PFSK-1 (cell line): ENCODE results near the gene SYNDIG1L.

Experiments used
- FOXP2 ChIP-seq: optimal IDR thresholded peaks from 2 replicates; pipeline ENCODE3; 2011; ENCODE audit warnings: borderline replicate concordance, control low read depth, inconsistent platforms; ENCODE audit not compliant: insufficient read depth; ENCODE audit errors: extremely low read length, extremely low read depth
- POLR2AphosphoS5 ChIP-seq: IDR thresholded peaks from 2 replicates; pipeline ENCODE4 v1.6.1; 2012; ENCODE audit warnings: low read depth, mild to moderate bottlenecking, control low read depth, low read length, moderate library complexity
- SIN3A ChIP-seq: IDR thresholded peaks from 2 replicates; pipeline ENCODE4 v1.6.1; 2012; ENCODE audit warnings: mild to moderate bottlenecking, low read length, moderate library complexity, borderline replicate concordance; ENCODE audit not compliant: insufficient read depth
- TAF1 ChIP-seq: IDR thresholded peaks from 2 replicates; pipeline ENCODE4 v1.6.1; 2012; ENCODE audit warnings: low read length, control low read depth, borderline replicate concordance; ENCODE audit not compliant: insufficient read depth
- TF ChIP-seq, protein P1 (sequence below), 2 experiments: IDR thresholded peaks; 2 replicates each; pipeline versions ENCODE4 v1.6.1 to v1.8.0; 2011 to 2012; ENCODE audit warnings: low read depth in 2 of 2, low read length in 2 of 2, control low read depth in 1 of 2, inconsistent platforms in 1 of 2, mild to moderate bottlenecking in 1 of 2, moderate library complexity in 1 of 2; ENCODE audit not compliant: insufficient read depth in 1 of 2

The SYNDIG1L gene

DNA sequence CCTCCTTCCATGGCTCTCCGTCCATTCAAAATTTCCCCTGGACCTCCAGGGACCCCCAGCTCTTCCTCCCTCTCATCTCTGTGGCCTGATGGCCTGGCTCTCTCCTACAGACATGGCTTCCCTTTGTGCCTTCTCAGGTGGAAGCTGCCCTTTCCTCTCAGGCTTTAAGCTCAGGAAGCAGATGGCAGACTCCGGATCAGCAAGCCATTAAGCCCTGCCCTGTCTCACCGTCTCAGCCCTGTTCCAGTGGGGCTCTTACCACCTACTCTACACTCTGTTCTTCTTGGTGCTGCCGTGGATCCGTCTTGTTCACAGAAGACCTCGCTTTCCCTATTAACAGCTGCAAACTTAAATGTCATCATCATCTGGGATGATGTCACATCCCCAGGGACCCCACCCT, 34.0 kb upstream of the SYNDIG1L start:
- TF ChIP-seq POLR2AphosphoS5 = no peak
- TF ChIP-seq TAF1 = no peak
- no peak for TF ChIP-seq FOXP2
- TF ChIP-seq SIN3A = no peak
- TF ChIP-seq, protein P1, sequence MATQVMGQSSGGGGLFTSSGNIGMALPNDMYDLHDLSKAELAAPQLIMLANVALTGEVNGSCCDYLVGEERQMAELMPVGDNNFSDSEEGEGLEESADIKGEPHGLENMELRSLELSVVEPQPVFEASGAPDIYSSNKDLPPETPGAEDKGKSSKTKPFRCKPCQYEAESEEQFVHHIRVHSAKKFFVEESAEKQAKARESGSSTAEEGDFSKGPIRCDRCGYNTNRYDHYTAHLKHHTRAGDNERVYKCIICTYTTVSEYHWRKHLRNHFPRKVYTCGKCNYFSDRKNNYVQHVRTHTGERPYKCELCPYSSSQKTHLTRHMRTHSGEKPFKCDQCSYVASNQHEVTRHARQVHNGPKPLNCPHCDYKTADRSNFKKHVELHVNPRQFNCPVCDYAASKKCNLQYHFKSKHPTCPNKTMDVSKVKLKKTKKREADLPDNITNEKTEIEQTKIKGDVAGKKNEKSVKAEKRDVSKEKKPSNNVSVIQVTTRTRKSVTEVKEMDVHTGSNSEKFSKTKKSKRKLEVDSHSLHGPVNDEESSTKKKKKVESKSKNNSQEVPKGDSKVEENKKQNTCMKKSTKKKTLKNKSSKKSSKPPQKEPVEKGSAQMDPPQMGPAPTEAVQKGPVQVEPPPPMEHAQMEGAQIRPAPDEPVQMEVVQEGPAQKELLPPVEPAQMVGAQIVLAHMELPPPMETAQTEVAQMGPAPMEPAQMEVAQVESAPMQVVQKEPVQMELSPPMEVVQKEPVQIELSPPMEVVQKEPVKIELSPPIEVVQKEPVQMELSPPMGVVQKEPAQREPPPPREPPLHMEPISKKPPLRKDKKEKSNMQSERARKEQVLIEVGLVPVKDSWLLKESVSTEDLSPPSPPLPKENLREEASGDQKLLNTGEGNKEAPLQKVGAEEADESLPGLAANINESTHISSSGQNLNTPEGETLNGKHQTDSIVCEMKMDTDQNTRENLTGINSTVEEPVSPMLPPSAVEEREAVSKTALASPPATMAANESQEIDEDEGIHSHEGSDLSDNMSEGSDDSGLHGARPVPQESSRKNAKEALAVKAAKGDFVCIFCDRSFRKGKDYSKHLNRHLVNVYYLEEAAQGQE (IDR thresholded peaks at IDR 0.05; ENCODE audit: insufficient read depth in 1 of 2, low read depth in 2 of 2, low read length in 2 of 2) = no peak

DNA sequence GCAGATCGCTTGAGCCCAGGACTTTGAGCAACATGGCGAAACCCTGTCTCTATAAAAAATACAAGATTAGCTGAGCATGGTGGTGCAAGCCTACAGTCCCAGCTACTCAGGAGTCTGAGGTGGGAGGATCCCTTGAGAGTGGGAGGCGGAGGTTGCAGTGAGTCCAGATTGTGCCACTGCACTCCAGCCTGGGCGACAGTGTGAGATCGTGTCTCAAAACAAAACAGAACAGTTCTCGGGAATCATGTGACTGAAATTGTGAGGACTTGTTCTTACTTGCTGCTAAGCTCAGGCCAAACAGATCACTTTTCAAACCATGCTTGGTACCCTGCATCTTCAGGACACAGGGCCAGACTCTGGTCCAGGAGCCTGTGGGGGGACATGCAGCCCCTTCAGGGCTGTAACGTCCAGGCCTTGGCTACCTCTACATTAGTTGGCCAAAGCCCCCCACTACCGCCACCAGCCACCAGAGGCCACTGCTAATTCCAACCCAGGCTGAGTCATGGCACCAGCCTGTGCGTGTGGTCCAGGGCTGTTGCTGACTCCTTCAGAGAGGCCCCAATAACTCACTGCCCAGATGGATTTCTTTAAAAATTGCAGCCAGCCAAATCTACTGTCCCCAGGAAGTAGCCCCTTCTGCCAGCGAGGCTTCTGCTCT, 33.4 kb upstream of the SYNDIG1L start:
- TF ChIP-seq SIN3A = no peak
- no peak for TF ChIP-seq TAF1
- no peak for TF ChIP-seq FOXP2
- TF ChIP-seq, protein P1 (IDR thresholded peaks at IDR 0.05; ENCODE audit: insufficient read depth in 1 of 2, low read depth in 2 of 2, low read length in 2 of 2) = no peak
- no peak for TF ChIP-seq POLR2AphosphoS5

DNA sequence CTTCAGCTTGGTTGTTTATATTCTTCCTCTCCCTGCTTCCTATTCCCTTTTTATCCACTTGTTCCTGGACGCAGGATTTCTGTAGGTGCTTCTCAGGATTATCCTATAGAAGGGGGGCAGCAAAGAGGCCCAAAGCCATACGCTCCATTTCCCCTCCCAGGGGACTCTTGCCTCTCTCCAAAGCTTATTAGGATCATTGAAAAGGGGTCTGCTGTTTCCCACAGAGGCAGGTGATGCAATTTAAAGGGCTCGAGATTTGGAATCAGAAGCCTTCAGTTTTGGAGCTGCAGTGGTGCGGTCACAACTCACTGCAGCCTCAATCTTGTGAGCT, 31.5 kb upstream of the SYNDIG1L start:
- TF ChIP-seq SIN3A (no peak), TAF1 (no peak), POLR2AphosphoS5 (no peak), FOXP2 (no peak)
- TF ChIP-seq, protein P1 (IDR thresholded peaks at IDR 0.05; ENCODE audit: insufficient read depth in 1 of 2, low read depth in 2 of 2, low read length in 2 of 2) = no peak

DNA sequence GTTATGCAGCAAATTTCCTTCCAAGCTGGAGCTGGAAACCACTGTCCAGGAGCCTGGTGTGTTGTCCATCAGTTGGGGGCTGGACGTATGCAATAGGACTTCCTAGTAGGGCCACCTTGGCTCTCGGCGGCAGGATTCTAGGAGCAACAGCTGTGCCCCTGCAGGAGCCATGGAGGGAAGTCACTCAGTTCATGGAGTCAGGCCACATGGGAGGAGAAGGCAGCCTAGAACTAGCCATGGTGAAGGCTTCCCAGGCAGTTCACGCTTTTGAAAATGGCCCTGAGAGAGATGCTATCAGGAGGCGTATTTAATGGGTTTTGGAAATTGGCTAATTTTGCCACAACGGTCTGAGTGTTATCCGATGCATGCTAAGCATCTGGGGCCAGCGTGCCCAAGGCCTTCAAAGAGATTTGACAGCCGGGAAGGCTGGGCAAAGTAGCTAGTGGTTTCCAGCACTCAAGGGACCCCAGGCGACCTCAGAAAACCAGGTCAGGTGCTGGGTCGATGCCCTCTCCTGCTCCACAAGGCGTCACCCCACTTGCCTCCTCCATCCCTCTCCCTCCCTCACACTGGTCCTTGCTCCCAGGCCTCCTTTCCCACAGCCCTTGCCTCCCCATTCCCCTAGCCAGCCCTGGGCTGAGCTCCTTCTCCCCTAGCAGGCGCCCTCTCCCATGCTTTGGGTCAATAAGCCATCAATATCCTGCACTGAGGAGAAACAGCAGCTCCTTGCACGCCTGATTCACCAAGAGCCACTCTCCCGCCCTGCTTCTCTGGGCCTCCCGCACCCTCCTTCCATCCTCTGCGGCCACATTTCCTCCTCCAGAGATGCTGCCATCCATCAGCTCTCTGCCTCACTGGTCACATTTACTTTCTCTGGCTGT, 30.9 kb upstream of the SYNDIG1L start:
- TF ChIP-seq TAF1 = no peak
- TF ChIP-seq SIN3A = no peak
- TF ChIP-seq FOXP2 = no peak
- TF ChIP-seq POLR2AphosphoS5 = no peak
- TF ChIP-seq, protein P1 (IDR thresholded peaks at IDR 0.05; ENCODE audit: insufficient read depth in 1 of 2, low read depth in 2 of 2, low read length in 2 of 2) = no peak
